PC-9 (cell line): ENCODE results near the gene SCN3A. TPM values are rescaled to one million over a fixed set of nuclear protein-coding genes. Genes with fewer than 3 reads are reported as not detected.
A peak's percentile ranks its signal among the peaks of the same experiment; 100 is the strongest.

Source experiments
- BruUV-seq: library from RNA; stranded (reverse); fragments of 400-500 nt; replicated peaks from 2 replicates; lab custom pipeline; 2021; lab: Mats Ljungman, UMichigan
- CTCF ChIA-PET: fragments of 300-600 bp; sonication (Branson Sonifier 250); formaldehyde crosslinking; loops from one replicate; lab custom pipeline; 2022; ENCODE audit warnings: antibody characterized with exemption; lab: Charles Lee
- POLR2A ChIA-PET: fragments of 300-600 bp; sonication (Branson Sonifier 250); formaldehyde crosslinking; loops from one replicate; lab custom pipeline; 2022; ENCODE audit warnings: antibody characterized with exemption; ENCODE audit not compliant: unreplicated experiment; lab: Charles Lee
- DNase-seq, 2 experiments: peaks; one replicate each; pipeline versions ENCODE4 v3.0.0 to v3.0.0-alpha.2; 2015 to 2022; ENCODE audit warnings: mixed read lengths in 1 of 2
- H2AFZ ChIP-seq: fragments of 200-600 bp; sonication (generic); 2 replicates; pipeline ENCODE4 v1.8.1; 2017; ENCODE audit warnings: antibody characterized with exemption
- H3F3A ChIP-seq: fragments of 200-600 bp; sonication (generic); 2 replicates; pipeline ENCODE4 v1.8.1; 2017; ENCODE audit warnings: antibody characterized with exemption, mild to moderate bottlenecking, low read depth; ENCODE audit not compliant: insufficient read depth
- H3K27ac ChIP-seq: fragments of 200-600 bp; sonication (generic); 2 replicates; pipeline ENCODE4 v1.6.1; 2016; ENCODE audit warnings: mixed run types
- H3K27me3 ChIP-seq: fragments of 200-600 bp; sonication (generic); 2 replicates; pipeline ENCODE4 v1.6.1; 2016; ENCODE audit warnings: low read depth, mixed run types; ENCODE audit not compliant: insufficient read depth
- H3K36me3 ChIP-seq: fragments of 200-600 bp; sonication (generic); 2 replicates; pipeline ENCODE4 v1.6.1; 2016; ENCODE audit warnings: low read depth, mixed run types
- H3K4me1 ChIP-seq: fragments of 200-600 bp; sonication (generic); replicated peaks from 2 replicates; pipeline ENCODE4 v1.6.1; 2016; ENCODE audit warnings: mixed run types; ENCODE audit not compliant: insufficient read depth
- H3K4me2 ChIP-seq: fragments of 200-600 bp; sonication (generic); 2 replicates; pipeline ENCODE4 v1.6.1; 2017; ENCODE audit warnings: mixed run types
- H3K4me3 ChIP-seq: fragments of 200-600 bp; sonication (generic); 2 replicates; pipeline ENCODE4 v1.6.1; 2016; ENCODE audit warnings: mixed run types
- H3K79me2 ChIP-seq: fragments of 200-600 bp; sonication (generic); 2 replicates; pipeline ENCODE4 v1.6.1; 2017; ENCODE audit warnings: low read depth, mixed run types
- H3K9me2 ChIP-seq: fragments of 200-600 bp; sonication (generic); 2 replicates; pipeline ENCODE4 v1.8.1; 2017; ENCODE audit warnings: mild to moderate bottlenecking; ENCODE audit not compliant: insufficient read depth
- H3K9me3 ChIP-seq: fragments of 200-600 bp; sonication (generic); 2 replicates; pipeline ENCODE4 v1.8.1; 2016; ENCODE audit warnings: low read depth; ENCODE audit not compliant: insufficient read depth
- H4K20me1 ChIP-seq: fragments of 200-600 bp; sonication (generic); 2 replicates; pipeline ENCODE4 v1.8.1; 2017; ENCODE audit not compliant: insufficient read depth
- CTCF ChIP-seq: fragments of 200-600 bp; sonication (generic); conservative IDR thresholded peaks from 2 replicates; pipeline ENCODE4 v1.6.1; 2017; ENCODE audit warnings: mixed run types, antibody characterized with exemption, mild to moderate bottlenecking, moderate library complexity
- EZH2 ChIP-seq: fragments of 200-600 bp; sonication (generic); IDR thresholded peaks from 2 replicates; pipeline ENCODE4 v1.8.0; 2017; ENCODE audit warnings: antibody characterized with exemption, low read depth
- intact Hi-C: fragments of 100-400 bp; cut with micrococcal nuclease; formaldehyde crosslinking; loops from one replicate; pipeline ENCODE4 v1.10.0; 2022; ENCODE audit not compliant: unreplicated experiment
- total RNA-seq: library from RNA; stranded (reverse); gene quantifications from 2 replicates; pipeline ENCODE4 v1.2.3, GENCODE V29; 2021

The SCN3A gene
- total RNA-seq, 1 experiment from 2014 or later = not detected

- Histone ChIP-seq H3K9me3 (no peaks in the 10 kb centered on the region), H3K27ac (no peak overlapping the region), H2AFZ (no peak overlapping the region), H3K27me3 (no peaks in the 10 kb centered on the region), H3K79me2 (no peaks in the 10 kb centered on the region), H3K4me1 (no peaks in the 10 kb centered on the region), H3K36me3 (no peaks in the 10 kb centered on the region), H3K4me3 (no peak overlapping the region), H3F3A (no peaks in the 10 kb centered on the region), H4K20me1 (no peaks in the 10 kb centered on the region), H3K9me2 (no peaks in the 10 kb centered on the region), H3K4me2 (no peak overlapping the region)
- DNase-seq = no peak
- ChIA-PET CTCF (no interaction called here), POLR2A (interaction anchor here (0.6 kb wide), 1 partner anchor 1480 kb away, joined by 5 read pairs; no protein-coding TSS in a partner anchor)
- BruUV-seq = no TSS peak
- TF ChIP-seq EZH2 (no peak), CTCF (no peak)
- intact Hi-C loops = no loop called here
These were observed 88.6 kb downstream of the SCN3A start for GRCh38 chr2:165115258-165115657.

- Histone ChIP-seq H3K9me3 (no peaks in the 10 kb centered on the region), H3F3A (no peaks in the 10 kb centered on the region), H3K4me1 (no peaks in the 10 kb centered on the region), H3K4me3 (no peak overlapping the region), H3K36me3 (no peaks in the 10 kb centered on the region), H3K79me2 (no peaks in the 10 kb centered on the region), H3K27me3 (no peaks in the 10 kb centered on the region), H3K9me2 (no peaks in the 10 kb centered on the region), H2AFZ (no peak overlapping the region), H3K4me2 (peak overlapping the region; percentile 42), H4K20me1 (no peaks in the 10 kb centered on the region), H3K27ac (no peak overlapping the region)
- ChIA-PET POLR2A (no interaction called here), CTCF (no interaction called here)
- TF ChIP-seq CTCF = no peak
- TF ChIP-seq EZH2 = no peak
- BruUV-seq = no TSS peak
- peak in 1 of 2 experiments; percentile 0 for DNase-seq
- intact Hi-C loops = no loop called here
These were observed 89.4 kb downstream of the SCN3A start for GRCh38 chr2:165114346-165114939.

GRCh38 chr2:165113414-165113813, 90.4 kb downstream of the SCN3A start:
- CTCF ChIA-PET = no interaction called here
- DNase-seq = no peak
- H3K4me2 ChIP-seq = no peak overlapping the region

More at GRCh38 chr2:165113414-165113813, 90.4 kb downstream of the SCN3A start:
- Histone ChIP-seq H3K4me1 (no peaks in the 10 kb centered on the region), H3K4me3 (no peak overlapping the region), H3K27me3 (no peaks in the 10 kb centered on the region), H2AFZ (no peak overlapping the region), H3K9me2 (no peaks in the 10 kb centered on the region), H3K9me3 (no peaks in the 10 kb centered on the region), H4K20me1 (no peaks in the 10 kb centered on the region), H3K36me3 (no peaks in the 10 kb centered on the region), H3K27ac (no peak overlapping the region), H3F3A (no peaks in the 10 kb centered on the region), H3K79me2 (no peaks in the 10 kb centered on the region)
- BruUV-seq = no TSS peak
- TF ChIP-seq CTCF (no peak), EZH2 (no peak)
- POLR2A ChIA-PET = no interaction called here
- intact Hi-C loops = no loop called here
